ENCODE data around the gene SDF2.

GRCh38 chr17:28675490-28675889 lies 13.8 kb upstream of the SDF2 start:
- TF ChIP-seq CTCF (IDR thresholded peaks at IDR 0.05) (no peak), ZFX (IDR thresholded peaks at IDR 0.05; ENCODE audit: borderline replicate concordance) (no peak)

Data from 22Rv1 (cell line).